RWPE2 (cell line): ENCODE measurements around the gene HES1.

Experiments used
- ATAC-seq: fragments of 200-7000 bp; cut with Tn5 transposase; 3 replicates; pipeline ENCODE4 v1.9.1; 2021; ENCODE audit warnings: low read depth
- DNase-seq: peaks from one replicate; pipeline ENCODE4 v3.0.0-alpha.2; 2020; ENCODE audit warnings: low spot score
- H3K27ac ChIP-seq: fragments of 450-650 bp; 2 replicates; pipeline ENCODE4 v1.5.1; 2017; ENCODE audit warnings: mild to moderate bottlenecking; ENCODE audit not compliant: poor library complexity, severe bottlenecking
- H3K27me3 ChIP-seq: fragments of 250-450 bp; sonication (Bioruptor Pico); 2 replicates; pipeline ENCODE4 v1.5.1; 2021; ENCODE audit warnings: mild to moderate bottlenecking, moderate library complexity; ENCODE audit not compliant: insufficient read depth, poor library complexity, severe bottlenecking
- H3K36me3 ChIP-seq: fragments of 250-450 bp; sonication (Bioruptor Pico); 2 replicates; pipeline ENCODE4 v1.5.1; 2020; ENCODE audit warnings: low read depth, mild to moderate bottlenecking, moderate library complexity
- H3K4me1 ChIP-seq: fragments of 250-450 bp; sonication (Bioruptor Pico); 2 replicates; pipeline ENCODE4 v1.5.1; 2021; ENCODE audit warnings: mild to moderate bottlenecking, moderate library complexity; ENCODE audit not compliant: insufficient read depth, poor library complexity, severe bottlenecking
- H3K4me3 ChIP-seq: fragments of 250-450 bp; sonication (Bioruptor Pico); 2 replicates; pipeline ENCODE4 v1.5.1; 2021; ENCODE audit warnings: mild to moderate bottlenecking, moderate library complexity; ENCODE audit not compliant: severe bottlenecking
- H3K9me3 ChIP-seq: fragments of 250-450 bp; sonication (Bioruptor Pico); 2 replicates; pipeline ENCODE4 v1.5.1; 2021; ENCODE audit warnings: mild to moderate bottlenecking, moderate library complexity; ENCODE audit not compliant: severe bottlenecking
- TF ChIP-seq, protein P1 (sequence below): fragments of 450-650 bp; IDR thresholded peaks from one replicate; pipeline ENCODE4 v1.5.1; 2017; ENCODE audit warnings: mild to moderate bottlenecking, moderate library complexity; ENCODE audit not compliant: poor library complexity, severe bottlenecking

HES1 gene

DNA sequence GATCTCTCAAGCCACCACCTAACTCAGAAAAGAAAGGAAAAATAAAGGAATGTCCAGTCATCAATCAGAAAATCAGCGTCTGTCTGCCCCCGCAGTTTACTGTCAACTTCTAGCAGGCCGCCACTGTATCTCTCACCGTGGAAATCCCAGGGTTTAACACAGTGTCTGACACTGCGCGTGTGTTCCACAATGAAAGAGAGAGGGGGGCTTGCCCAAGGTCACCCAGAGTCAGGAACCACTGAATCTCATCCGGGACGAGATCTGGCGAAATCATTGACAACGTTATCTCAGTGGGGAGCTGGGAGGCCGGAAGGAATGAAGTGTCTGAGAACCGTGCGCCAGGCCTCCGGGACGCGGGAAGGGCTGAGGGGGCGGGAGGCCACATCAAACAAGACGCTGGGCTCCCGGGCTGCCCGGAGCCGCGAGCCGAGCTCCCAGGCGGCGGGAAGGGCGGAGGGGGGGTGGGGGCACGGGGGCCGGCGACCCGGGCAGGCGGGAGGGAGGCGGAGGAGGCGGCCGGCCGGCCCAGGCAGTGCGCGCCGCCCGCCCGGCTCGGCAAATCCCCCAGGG lies 2.2 kb upstream of the HES1 start:
- TF ChIP-seq, protein P1, sequence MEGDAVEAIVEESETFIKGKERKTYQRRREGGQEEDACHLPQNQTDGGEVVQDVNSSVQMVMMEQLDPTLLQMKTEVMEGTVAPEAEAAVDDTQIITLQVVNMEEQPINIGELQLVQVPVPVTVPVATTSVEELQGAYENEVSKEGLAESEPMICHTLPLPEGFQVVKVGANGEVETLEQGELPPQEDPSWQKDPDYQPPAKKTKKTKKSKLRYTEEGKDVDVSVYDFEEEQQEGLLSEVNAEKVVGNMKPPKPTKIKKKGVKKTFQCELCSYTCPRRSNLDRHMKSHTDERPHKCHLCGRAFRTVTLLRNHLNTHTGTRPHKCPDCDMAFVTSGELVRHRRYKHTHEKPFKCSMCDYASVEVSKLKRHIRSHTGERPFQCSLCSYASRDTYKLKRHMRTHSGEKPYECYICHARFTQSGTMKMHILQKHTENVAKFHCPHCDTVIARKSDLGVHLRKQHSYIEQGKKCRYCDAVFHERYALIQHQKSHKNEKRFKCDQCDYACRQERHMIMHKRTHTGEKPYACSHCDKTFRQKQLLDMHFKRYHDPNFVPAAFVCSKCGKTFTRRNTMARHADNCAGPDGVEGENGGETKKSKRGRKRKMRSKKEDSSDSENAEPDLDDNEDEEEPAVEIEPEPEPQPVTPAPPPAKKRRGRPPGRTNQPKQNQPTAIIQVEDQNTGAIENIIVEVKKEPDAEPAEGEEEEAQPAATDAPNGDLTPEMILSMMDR, result no peak
- H3K36me3 ChIP-seq, result peaks cover 23% of the 10 kb centered on the region
- H3K27ac ChIP-seq, result peak overlapping the region; percentile 99
- H3K27me3 ChIP-seq, result no peaks in the 10 kb centered on the region
- no peaks in the 10 kb centered on the region for H3K9me3 ChIP-seq
- ATAC-seq (no peak), DNase-seq (no peak)
- H3K4me1 ChIP-seq, result peaks cover 37% of the 10 kb centered on the region
- H3K4me3 ChIP-seq, result peak overlapping the region; percentile 46

DNA sequence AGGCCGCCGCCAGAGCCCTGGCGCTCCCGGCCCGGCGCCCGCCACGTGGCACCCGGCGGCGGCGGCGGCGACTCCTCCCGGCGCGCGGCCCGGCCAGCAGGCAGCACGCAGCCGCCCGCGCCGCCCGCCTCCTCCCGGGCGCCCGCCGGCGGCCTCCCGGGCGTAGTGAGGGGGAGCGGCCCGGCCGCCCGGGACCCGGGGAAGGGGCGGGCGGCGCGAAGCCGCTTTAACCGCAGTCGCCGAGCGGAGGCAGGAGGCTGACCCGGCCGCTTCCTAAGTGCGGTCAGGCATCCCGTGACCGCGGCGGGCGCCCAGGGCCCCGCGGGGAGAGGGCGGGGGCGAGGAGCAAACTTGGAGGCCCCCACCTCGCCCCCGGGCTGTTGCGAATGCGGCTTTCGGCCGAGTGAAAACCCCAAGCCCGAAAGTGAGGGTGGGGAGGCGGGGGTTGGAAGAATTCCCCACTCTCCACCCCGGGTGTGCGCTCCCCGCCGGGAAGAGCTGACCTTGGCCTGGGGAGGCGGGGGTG lies 1.7 kb upstream of the HES1 start:
- no peak; the same call in 2 of the 3 replicates for ATAC-seq
- no peaks in the 10 kb centered on the region for H3K27me3 ChIP-seq
- H3K4me3 ChIP-seq, result peak overlapping the region; percentile 46
- DNase-seq, result no peak
- peaks cover 24% of the 10 kb centered on the region for H3K36me3 ChIP-seq
- TF ChIP-seq, protein P1, result no peak
- H3K4me1 ChIP-seq, result peaks cover 38% of the 10 kb centered on the region
- peak overlapping the region; percentile 99 for H3K27ac ChIP-seq
- H3K9me3 ChIP-seq, result no peaks in the 10 kb centered on the region

DNA sequence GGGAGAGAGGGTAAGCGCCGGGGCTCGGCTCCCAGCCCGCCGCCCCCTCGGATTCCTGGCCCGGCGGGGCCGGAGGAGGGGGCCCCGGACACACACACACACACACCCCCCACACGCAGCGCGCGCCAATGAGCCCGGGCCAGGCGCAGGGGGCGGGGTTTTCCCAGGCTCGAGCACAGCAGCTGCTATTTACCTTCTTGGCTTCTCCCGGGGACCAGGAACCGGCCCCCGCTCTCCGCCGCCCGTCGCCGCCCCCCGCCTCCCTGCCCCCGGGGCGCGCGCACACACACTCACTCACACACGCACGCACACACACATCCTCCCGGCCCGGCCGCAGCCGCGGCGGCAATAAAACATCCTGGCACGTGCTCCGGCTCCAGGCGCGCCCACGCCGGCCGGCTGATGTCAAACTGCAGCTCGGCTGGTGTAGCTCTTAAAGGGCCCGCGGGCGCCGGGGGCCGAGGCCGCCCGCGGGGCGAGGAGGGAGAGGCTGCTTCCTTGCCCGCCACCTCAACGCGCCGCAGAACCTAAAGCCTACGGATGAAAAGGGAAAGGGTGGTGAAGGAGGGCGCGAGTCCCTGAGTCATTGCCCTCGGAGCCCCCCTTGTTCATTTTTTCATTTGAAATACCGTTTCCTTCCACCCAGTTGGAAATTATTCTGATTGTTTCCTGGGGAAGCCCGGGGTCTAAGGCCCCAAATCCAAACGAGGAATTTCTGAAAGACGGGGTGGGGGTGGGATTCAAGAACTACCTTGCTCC lies 1.0 kb upstream of the HES1 start:
- Histone ChIP-seq H3K4me1 (peaks cover 41% of the 10 kb centered on the region), H3K27ac (peak overlapping the region; percentile 99), H3K4me3 (peak overlapping the region; percentile 46), H3K9me3 (no peaks in the 10 kb centered on the region), H3K36me3 (peaks cover 24% of the 10 kb centered on the region), H3K27me3 (no peaks in the 10 kb centered on the region)
- DNase-seq (peak; percentile 96), ATAC-seq (peak; percentile 37)
- TF ChIP-seq, protein P1, result no peak

DNA sequence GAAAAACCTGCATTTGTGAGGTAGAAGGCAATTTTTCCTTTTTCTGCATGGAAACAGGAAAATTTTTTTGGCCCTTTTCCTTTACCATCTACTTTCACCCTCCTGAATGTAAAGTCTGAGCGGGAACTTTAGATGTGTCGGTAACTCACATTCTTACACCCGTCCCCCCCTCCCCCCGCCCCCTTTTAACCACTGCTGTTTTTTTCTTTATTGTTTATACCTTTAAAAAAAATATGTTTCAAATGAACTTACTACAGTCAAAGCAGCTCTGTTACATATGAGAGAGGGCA lies 487 bp upstream of the HES1 start:
- H3K9me3 ChIP-seq, result no peaks in the 10 kb centered on the region
- ATAC-seq, result no peak
- peaks cover 47% of the 10 kb centered on the region for H3K4me1 ChIP-seq
- TF ChIP-seq, protein P1, result no peak
- H3K4me3 ChIP-seq, result peak overlapping the region; percentile 46
- no peaks in the 10 kb centered on the region for H3K27me3 ChIP-seq
- H3K27ac ChIP-seq, result peak overlapping the region; percentile 99
- peaks cover 24% of the 10 kb centered on the region for H3K36me3 ChIP-seq
- no peak for DNase-seq
